ENCODE results near the gene C1GALT1C1.
A peak's percentile ranks its signal among the peaks of the same experiment; 100 is the strongest.
"Not testable (repeated sequence)": the region's sequence is repeated elsewhere in the genome, so short reads cannot be mapped to it uniquely, and the experiment has no call there.

C1GALT1C1 gene

DNA sequence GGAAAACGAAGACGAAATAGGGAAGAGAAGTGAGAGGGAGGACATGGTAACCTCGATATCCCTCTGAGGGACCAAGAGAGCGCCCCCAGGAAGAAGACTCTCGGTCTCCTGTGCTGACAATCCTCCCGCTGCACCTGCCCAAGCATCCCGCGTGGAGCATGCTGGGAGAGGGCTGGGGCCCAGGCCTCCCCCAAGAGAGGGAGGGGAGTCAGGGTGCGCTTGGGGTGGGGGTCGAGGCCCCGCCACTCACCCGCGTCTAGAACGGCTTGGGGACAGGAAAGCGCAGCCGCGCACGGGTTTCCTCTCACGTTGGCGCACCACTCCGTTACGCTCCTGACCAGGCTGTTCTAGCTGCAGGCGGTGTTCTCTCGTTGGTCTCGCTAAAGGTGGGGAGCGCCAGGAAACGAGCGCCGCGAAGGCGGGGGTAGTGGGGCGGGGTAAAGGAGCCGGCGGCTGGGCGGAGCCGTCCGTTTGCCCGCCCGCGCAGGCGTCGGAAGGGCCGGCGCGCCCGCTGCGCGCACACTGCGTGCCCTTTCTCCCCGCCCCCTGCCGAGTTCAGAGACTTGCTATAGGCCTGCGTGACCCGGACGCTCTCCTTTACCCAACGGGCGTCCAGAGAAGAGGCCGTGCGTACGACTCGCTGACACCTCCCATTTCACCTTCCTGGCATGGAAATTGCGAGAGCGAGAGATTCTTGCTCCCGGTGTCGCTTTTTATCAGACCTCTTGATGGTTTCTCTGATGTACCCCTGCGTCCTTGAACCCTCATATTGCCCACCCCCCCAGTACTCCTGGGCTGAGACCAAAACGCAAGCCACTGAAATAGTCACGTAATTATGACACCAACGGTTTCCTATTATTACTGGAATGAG lies at the start of gene C1GALT1C1:
C1GALT1C1 (minus strand) TSS at position 388 of the 871 bp plus-strand sequence. CDS start 2,888 bp downstream, outside the sequence.
- DNase-seq (ENCODE audit: low spot score): peak; percentile 80

DNA sequence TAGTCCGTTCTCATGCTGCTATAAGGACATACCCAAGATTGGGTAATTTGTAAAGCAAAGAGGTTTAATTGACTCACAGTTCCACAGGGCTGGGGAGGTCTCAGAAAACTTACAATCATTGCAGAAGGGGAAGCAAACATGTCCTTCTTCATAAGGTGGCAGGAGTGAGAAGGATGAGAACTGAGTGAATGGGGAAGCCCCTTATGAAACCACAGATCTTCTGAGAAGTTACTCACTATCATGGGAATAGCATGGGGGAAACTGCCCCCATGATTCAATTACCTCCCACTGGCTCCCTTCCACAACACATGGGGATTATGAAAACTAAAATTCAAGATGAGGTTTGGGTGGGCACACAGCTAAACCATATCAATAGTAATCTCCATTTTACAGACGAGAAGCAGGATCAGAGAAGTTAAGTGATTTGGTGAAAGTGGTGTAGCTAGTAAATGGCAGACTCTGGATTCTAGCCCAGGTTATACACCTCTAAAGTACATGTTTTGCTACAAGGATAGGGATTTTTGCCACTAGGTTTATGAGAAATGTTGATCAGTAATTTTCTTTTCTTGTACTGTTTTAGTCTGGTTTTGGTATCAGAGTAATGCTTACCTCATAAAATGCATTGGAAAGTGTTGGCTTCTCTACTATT lies 47.3 kb upstream of the C1GALT1C1 start:
- DNase-seq (ENCODE audit: low spot score): no peak

DNA sequence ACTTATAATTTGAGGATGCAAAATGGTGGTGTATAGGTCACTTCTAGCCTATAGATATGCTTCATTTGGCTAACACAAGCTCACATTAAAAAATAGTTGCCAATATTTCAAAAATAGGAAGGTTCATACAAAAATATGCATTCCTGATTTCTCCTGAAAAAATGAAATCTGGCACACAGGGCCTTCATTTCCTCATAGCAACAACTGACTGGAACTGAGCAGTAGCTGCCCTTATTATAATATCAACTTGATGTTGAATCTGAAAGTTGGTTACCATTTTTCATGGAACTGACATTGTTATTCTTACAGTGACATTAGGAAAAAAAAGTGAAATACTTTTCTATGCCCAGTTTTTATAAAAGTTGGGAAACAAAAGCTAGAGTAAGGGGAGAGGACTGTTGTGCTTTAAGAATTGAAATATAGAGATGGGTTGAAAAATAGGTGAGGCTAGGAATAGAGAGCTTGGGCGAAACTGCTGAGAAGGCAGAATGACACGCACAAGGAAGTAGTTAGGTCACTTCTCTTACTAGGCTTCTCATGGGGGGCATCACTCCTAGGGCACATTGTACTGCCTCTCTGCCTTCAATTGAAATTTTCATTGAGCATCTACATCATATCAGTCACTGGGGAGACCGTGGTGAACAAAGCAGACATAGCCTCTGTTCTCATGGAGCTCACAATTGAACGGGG lies 43.1 kb upstream of the C1GALT1C1 start:
- no peak for DNase-seq (ENCODE audit: low spot score)

DNA sequence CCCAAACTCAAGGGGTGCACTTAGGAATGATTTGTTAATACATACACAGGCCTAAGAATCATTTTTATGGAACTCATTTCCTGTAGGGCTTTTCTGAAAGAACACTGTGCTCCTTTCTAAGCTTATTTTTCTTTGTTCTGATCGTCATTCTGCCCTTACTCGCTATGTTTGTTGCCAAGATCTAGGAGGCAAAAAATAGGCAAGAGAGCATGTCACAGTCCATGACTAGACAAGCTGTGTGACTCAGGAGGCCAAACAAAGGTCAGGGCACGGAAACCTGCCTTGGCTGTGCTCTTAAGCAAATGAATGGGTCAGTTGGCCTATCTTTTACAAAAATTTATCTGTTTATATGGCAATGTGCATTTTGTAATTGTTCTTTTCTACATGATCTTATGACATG lies 42.5 kb upstream of the C1GALT1C1 start:
- DNase-seq (ENCODE audit: low spot score): no peak

DNA sequence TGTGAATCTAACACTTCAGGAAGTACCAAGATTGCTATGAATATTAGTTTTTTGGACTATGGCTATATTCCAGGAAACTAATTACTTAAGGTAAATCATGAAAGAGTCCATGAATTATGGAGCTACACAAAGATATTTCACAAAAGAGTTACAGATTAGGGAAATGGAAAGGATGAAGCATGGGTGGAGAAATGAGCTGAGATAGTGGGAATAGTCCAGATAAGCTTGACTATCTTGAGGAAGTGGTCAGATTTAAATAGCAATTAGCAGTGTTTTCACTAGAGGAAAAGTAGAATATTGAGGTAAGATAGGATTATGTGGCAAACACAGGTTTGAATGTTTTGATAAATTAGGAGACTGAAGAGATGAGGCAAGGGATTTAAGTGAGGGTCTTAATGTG lies 42.1 kb upstream of the C1GALT1C1 start:
- DNase-seq (ENCODE audit: low spot score): no peak

DNA sequence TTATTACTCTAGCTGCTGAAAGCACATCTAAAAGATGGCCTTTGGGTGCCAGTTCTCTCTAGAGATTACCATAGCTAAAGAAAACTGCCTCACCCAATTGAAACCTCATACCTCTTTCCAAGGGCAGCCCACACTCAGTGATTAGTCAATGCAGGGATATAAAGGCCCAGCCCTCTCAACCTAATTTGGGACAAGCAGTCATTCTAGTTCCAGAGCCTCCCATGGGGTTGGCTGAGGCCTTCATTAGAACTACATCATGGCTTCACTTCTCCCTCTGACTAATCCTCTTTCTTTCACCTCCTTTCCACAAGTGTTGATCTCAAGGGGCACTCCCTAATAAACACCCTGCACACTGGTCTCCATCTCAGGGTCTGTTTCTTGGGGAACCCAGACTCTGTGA lies 38.5 kb upstream of the C1GALT1C1 start:
- no peak for DNase-seq (ENCODE audit: low spot score)

DNA sequence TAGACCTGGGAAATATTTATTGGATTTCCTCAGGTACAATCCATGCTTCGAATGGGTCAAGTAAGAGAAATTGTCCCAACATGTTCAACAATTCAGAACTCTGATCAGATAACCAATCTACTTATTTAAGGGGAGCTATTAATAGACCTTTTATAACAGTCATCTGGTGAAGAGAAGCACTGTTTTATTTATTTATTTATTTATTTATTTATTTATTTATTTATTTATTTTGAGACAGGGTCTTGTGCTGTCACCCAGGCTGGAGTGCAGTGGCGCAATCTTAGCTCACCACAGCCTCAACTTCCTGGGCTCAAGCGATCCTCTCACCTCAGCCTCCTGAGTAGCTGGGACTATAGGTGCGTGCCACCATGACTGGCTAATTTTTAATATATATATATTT lies 34.7 kb upstream of the C1GALT1C1 start:
- DNase-seq (ENCODE audit: low spot score): not testable (repeated sequence)

DNA sequence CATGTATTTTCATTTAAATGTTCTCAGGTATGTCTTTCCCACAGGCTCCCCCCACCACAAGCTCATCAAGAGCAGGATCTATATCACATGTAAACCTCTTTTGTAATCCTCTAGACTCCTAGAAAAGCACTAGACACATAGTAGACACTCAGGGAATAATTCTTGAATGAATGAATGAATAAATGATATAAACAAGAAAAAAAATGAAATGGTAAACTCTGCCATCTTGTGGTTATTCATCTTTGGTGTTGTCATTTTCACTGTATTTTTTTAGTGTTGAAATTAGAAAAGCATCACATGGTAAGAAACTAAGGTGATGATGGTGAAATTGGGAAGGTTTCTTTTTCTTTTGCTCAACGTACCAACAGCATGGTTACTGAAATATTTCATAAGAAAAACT lies 34.2 kb upstream of the C1GALT1C1 start:
- DNase-seq (ENCODE audit: low spot score): no peak

DNA sequence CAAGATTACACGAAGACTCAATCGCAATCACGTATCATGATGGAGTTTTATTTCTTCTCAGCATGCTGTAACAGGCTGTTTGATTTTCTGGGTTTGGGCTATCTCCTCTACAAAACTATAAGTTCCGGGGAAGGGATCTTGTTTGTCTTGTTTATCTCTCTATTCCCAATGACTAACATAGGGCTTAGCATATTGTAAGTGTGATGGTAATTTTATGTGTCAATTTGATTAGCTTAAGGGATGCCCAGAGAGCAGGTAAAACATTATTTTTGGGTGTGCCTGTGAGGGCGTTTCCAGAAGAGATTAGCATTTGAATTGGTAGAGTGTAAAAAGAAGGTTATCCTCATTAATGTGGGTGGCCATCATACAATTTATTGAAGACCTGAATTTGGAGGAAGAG lies 32.8 kb upstream of the C1GALT1C1 start:
- DNase-seq (ENCODE audit: low spot score): no peak

DNA sequence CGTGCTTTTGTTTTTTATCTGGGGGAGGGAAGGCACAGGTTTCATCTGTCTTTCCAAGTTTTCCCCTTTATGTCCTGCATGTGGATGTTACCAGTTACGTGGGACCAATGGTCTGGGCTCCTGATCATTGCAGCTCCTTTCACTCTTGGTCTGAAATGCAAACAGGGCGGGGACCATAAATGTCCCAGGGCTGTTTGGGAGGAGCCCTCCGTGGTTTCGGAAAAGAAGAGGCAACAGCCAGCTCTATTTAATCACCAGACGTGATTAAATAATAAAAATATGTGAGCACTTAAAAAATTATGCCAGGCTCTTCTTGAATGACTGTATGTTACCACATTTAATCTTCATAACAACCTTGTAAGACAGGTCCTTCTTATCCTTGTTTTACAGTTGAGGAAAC lies 30.8 kb upstream of the C1GALT1C1 start:
- DNase-seq (ENCODE audit: low spot score): no peak

DNA sequence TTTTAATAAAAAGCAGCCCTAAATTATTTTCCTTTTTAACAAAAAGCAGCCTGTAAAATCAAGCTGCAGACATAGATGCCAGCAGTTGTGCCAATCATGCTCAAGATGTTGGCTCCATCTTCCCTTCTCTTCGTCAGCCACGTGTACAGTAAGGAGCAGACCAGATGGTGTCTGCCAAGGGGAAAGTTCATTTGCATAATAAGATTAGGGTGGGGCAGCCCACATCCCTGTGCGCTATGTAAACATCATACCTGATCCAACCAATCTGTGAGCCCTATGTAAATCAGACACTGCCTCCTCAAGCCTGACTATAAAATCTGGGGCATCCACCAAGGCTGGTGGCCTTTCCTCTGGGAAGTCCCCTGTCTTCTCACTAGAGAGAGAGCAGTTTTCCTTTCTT lies 23.1 kb upstream of the C1GALT1C1 start:
- DNase-seq (ENCODE audit: low spot score): no peak

DNA sequence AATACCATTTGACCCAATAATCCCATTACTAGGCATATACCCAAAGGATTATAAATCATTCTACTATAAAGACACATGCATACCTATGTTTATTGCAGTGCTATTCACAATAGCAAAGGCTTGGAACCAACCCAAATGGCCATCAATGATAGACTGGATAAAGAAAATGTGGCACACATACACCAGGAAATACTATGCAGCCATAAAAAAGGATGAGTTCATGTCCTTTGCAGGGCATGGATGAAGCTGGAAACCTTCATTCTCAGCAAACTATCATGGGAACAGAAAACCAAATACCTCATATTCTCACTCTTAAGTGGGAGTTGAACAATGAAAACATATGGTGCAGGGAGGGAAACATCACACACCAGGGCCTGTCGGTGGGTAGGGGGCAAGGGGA lies 22.4 kb upstream of the C1GALT1C1 start:
- DNase-seq (ENCODE audit: low spot score): not testable (repeated sequence)

DNA sequence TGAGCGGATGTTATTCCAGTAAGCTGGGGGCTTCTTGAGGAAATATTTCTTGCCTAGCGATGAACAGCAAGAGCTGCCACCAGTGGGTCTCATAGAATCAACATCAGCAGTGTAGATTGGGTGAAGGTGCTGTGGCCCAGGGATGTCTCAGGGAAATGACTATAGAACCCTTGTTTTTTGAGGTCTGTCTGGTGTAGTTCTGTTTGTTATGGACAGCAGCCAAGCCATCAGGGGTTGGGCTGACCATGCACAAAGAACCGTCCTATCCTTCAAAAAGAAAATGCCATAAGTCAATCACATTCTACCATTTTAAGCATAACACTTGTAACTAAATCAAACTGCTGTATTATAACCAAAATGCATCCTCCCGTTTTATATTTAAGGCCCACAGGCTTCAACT lies 17.3 kb upstream of the C1GALT1C1 start:
- DNase-seq (ENCODE audit: low spot score): no peak

DNA sequence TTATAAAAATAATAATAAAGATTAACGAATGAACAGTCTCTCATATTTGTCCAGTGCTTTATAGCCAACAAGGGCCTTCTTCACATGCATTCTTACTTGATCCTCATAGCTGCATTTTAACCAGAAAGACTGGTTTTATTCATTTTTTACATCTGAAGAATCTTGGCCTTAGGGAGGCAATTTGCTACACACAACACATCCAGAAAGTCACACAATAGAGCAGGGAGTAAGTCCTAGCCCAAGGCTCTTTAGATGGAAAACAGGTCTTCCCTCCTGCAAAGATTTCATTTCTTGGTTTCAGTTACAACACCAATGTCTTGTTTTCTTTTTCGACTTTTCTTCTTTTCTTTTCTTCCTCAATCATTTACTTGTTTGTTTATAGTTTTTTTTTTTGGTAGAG lies 13.0 kb upstream of the C1GALT1C1 start:
- no peak for DNase-seq (ENCODE audit: low spot score)

DNA sequence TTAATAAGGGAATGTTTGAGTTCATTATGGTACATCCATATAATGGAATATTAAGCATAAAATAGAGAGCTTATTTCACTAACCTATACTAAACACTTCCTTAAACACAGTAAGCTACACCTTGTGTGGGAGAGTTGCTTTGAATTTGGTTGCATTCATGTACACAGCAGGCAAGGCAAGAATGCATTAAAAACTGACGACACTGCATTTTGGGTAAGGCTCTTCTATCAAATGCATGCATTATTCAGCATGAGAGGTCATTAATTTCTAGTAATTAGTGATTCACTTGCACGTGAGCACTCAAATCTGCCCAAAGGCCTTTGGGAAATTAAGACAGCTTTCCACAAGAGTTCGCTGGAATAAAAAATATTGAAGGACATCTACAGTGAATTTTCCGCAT lies 8.8 kb upstream of the C1GALT1C1 start:
- DNase-seq (ENCODE audit: low spot score): no peak

DNA sequence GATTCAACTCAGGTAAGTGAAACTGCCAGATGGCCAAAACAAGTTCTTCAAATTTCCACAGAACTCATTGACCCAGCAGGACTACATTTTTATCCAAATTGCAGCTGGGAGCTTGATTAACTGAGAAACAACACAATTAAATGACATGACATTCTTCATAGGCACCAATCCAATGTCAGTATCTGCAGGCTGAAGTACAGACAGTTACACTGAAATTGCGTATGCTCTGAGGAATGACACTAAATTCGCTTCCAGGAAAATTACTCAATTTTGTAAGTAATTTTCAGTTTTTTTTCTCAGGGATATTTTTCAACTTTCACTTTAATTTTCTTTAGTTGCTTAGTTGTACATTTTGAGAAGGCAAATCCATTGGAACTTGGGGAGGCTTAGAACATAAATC lies 4.5 kb downstream of the C1GALT1C1 start:
- no peak for DNase-seq (ENCODE audit: low spot score)

DNA sequence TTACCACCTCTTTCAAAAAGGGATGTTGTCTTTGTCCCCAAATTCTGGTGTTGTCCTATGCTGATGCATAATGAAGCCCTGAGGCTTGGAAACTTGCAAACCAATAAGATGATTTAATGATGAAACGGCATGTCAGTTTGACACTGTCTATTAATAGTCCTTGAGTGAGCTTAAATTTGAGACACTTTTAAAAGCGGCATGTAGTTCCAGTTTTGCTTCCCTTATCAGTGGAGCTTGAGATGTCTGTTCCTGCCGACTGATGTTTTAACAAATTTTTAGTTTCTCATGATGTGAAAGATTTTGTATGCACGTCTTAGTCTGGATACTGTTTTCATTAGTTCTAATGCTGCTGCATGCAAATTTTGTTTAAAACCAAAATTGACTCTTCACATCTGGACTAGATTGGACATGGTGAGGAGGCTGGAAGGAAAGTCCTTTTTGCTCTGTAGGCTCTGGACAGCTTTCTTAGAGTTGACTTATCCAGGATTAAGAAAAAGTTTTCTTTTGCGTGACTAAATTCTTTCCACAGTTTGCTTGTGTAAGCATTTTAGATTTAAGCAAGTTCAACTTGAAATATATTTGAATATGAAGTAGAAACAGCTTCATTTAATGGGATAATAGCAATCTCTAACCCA lies 11.7 kb downstream of the C1GALT1C1 start:
- no peak for DNase-seq (ENCODE audit: low spot score)

DNA sequence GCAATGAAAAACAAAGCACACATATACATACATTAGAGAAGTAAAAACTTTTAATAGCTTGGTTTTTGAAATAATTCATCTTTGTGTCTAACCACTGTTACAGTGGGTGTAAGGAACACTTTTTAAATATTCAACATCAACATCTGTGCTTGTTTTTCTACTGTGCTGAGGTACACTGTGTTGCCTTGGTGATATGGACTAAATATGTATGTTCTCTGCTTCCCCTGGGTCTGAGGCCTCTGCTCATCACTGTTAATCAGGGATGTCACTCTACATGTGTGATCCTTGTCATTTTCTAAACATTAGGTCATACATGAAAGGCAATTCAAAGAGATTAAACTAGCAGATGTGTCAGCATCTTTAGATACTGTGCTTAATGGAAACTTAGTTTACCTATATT lies 15.0 kb downstream of the C1GALT1C1 start:
- no peak for DNase-seq (ENCODE audit: low spot score)

DNA sequence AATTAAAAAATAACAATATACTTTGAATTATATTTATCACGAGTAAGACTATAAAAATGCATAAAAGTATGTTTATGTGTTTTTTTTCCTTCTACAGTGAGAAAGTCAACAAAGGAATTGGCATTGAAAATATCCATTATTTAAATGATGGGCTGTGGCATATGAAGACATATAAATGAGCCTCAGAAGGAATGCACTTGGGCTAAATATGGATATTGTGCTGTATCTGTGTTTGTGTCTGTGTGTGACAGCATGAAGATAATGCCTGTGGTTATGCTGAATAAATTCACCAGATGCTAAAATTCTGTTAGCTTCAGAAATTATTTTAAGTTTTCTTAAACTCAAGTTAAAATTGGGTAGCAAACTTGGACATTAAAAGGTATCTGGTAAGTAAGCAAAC lies 17.8 kb downstream of the C1GALT1C1 start:
- no peak for DNase-seq (ENCODE audit: low spot score)

DNA sequence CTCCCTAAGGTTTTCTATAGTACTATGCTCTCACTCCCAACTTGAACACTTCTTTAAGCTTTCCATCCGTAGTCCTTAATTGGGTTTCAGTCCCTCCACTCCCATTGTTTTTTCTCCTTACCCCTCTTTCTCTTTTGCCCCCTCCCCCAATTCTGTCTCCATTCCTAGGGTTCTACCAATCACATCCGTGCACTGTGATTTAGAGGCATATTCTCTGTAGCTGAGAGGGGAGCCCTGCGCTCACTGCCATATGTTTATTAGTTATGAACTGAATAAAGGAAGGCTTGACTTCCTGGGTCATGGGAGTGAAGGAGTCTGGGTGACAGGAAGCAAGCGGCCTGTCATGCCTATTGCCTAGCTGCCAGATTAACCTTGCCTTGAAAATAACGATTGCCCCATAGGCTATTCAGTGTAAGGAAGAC lies 25.5 kb downstream of the C1GALT1C1 start:
- DNase-seq (ENCODE audit: low spot score): peak; percentile 17

DNA sequence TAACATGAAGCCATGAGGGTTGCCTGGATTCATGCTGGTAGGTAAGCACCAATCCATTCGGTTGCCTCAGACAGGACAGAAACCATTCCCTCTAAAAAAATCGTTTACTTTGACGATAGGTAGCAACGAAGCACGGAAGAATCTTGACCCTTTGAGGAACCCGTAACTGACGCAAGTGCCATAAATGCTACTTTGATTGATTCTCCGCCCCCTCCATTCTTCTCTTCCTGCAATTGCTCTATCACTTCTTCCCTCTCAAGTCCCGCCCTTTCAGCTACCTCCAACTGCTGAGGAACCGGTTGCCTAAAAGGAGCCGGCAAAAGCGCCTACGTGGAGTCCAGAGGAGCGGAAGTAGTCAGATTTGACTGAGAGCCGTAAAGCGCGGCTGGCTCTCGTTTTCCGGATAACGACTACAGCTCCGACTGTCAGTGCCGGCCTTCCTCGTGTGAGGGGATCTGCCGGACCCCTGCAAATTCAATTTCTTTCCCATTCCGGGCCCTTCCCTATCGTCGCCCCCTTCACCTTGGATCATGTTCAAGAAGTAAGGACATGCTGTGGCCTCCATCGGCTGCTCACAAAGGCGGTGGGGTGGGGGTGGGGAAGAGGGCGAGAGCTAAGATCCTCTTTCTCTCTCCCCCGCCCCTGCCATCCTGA lies 26.0 kb downstream of the C1GALT1C1 start, which contains the start of gene MCTS1:
MCTS1 (plus strand) TSS at position 395 of the 654 bp plus-strand sequence; CDS start at position 531, 136 bp downstream.
- DNase-seq (ENCODE audit: low spot score): peak; percentile 78

DNA sequence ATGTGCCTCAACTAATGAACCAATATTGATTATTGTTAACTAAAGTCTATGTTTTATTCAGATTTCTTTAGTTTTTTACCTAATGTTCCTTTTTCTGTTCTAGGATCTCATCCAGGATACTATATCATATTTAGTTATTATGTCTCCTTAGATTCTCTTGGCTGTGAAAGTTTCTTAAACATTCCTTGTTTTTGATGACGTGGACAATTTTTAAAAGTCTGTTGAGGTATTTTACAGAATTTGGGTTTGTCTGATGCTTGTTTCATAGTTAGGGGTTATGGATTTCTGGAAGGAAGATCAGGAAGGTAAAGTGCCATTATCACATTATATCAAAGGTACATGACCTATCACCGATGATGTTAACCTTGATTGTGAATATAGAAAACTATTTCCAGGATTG lies 44.2 kb downstream of the C1GALT1C1 start:
- DNase-seq (ENCODE audit: low spot score): no peak
